NT2/D1 (cell line): Measurements from ENCODE around the gene RANBP17.

Experiments used
- DNase-seq: peaks from one replicate; pipeline ENCODE4 v3.0.0-alpha.2; 2011; ENCODE audit warnings: low read depth, low spot score
- H3K27me3 ChIP-seq: 2 replicates; pipeline ENCODE4 v1.6.0; 2011; ENCODE audit warnings: mild to moderate bottlenecking; ENCODE audit not compliant: insufficient read length, insufficient read depth
- H3K36me3 ChIP-seq: 2 replicates; pipeline ENCODE4 v1.6.1; 2011; ENCODE audit warnings: mild to moderate bottlenecking, low read length, mixed read lengths; ENCODE audit not compliant: insufficient read depth, insufficient read length
- H3K4me1 ChIP-seq: 2 replicates; pipeline ENCODE4 v1.5.1; 2011; ENCODE audit not compliant: insufficient read depth, insufficient read length
- H3K4me3 ChIP-seq: 2 replicates; pipeline ENCODE4 v1.5.1; 2011; ENCODE audit warnings: low read depth; ENCODE audit not compliant: insufficient read length
- H3K9ac ChIP-seq: 2 replicates; pipeline ENCODE4 v1.6.0; 2011; ENCODE audit warnings: low read depth; ENCODE audit not compliant: insufficient read length
- H3K9me3 ChIP-seq: 2 replicates; pipeline ENCODE4 v1.5.1; 2011; ENCODE audit warnings: mild to moderate bottlenecking, low read length; ENCODE audit not compliant: insufficient read depth
- SUZ12 ChIP-seq: IDR thresholded peaks from 2 replicates; pipeline ENCODE4 v1.6.1; 2011; ENCODE audit not compliant: insufficient read length, insufficient read depth; ENCODE audit errors: extremely low read depth
- YY1 ChIP-seq: IDR thresholded peaks from 2 replicates; pipeline ENCODE4 v1.6.1; 2011; ENCODE audit not compliant: insufficient read length, insufficient read depth
- ZNF274 ChIP-seq: IDR thresholded peaks from 2 replicates; pipeline ENCODE4 v1.6.1; 2011; ENCODE audit warnings: mild to moderate bottlenecking, low read depth, low read length

RANBP17 gene

GRCh38 chr5:171309276-171310211, 447.7 kb downstream of the RANBP17 start:
- TF ChIP-seq SUZ12 (peak; percentile 96), YY1 (no peak), ZNF274 (no peak)
- H3K9ac ChIP-seq: no peak overlapping the region
- no peaks in the 10 kb centered on the region for H3K9me3 ChIP-seq
- H3K27me3 ChIP-seq: peaks cover 100% of the 10 kb centered on the region
- H3K4me1 ChIP-seq: peaks cover 7% of the 10 kb centered on the region
- no peaks in the 10 kb centered on the region for H3K36me3 ChIP-seq
- no peak for DNase-seq
- H3K4me3 ChIP-seq: no peak overlapping the region

- TF ChIP-seq ZNF274 (no peak), YY1 (no peak), SUZ12 (no peak)
- DNase-seq: no peak
- Histone ChIP-seq H3K4me1 (peaks cover 11% of the 10 kb centered on the region), H3K36me3 (no peaks in the 10 kb centered on the region), H3K9me3 (no peaks in the 10 kb centered on the region), H3K27me3 (peaks cover 100% of the 10 kb centered on the region), H3K9ac (no peak overlapping the region), H3K4me3 (no peak overlapping the region)
These were observed 448.5 kb downstream of the RANBP17 start for GRCh38 chr5:171310212-171310818.

GRCh38 chr5:171310819-171311321, 449.1 kb downstream of the RANBP17 start:
- peak; percentile 92 for TF ChIP-seq SUZ12
- TF ChIP-seq ZNF274: no peak
- Histone ChIP-seq H3K9me3 (no peaks in the 10 kb centered on the region), H3K27me3 (peaks cover 100% of the 10 kb centered on the region), H3K4me3 (peak overlapping the region; percentile 4), H3K9ac (no peak overlapping the region), H3K4me1 (peaks cover 11% of the 10 kb centered on the region), H3K36me3 (no peaks in the 10 kb centered on the region)
- no peak for DNase-seq

GRCh38 chr5:171311322-171312077, 449.7 kb downstream of the RANBP17 start:
- DNase-seq: no peak
- Histone ChIP-seq H3K36me3 (no peaks in the 10 kb centered on the region), H3K4me3 (peak overlapping the region; percentile 4), H3K9ac (no peak overlapping the region), H3K4me1 (peaks cover 16% of the 10 kb centered on the region), H3K27me3 (peaks cover 100% of the 10 kb centered on the region), H3K9me3 (no peaks in the 10 kb centered on the region)
- no peak for TF ChIP-seq ZNF274
- TF ChIP-seq SUZ12: peak; percentile 90

- Histone ChIP-seq H3K9me3 (no peaks in the 10 kb centered on the region), H3K4me3 (peak overlapping the region; percentile 8), H3K36me3 (no peaks in the 10 kb centered on the region), H3K27me3 (peaks cover 100% of the 10 kb centered on the region), H3K9ac (no peak overlapping the region), H3K4me1 (peaks cover 16% of the 10 kb centered on the region)
- DNase-seq: no peak
- TF ChIP-seq YY1: no peak
- peak; percentile 30 for TF ChIP-seq SUZ12
These were observed 450.5 kb downstream of the RANBP17 start for GRCh38 chr5:171312129-171312974.

GRCh38 chr5:171313481-171314206, 451.8 kb downstream of the RANBP17 start:
- Histone ChIP-seq H3K9me3 (no peaks in the 10 kb centered on the region), H3K36me3 (no peaks in the 10 kb centered on the region), H3K9ac (no peak overlapping the region), H3K27me3 (peaks cover 98% of the 10 kb centered on the region), H3K4me1 (peaks cover 17% of the 10 kb centered on the region), H3K4me3 (no peak overlapping the region)
- DNase-seq: no peak
- TF ChIP-seq SUZ12: no peak
- TF ChIP-seq YY1: no peak
- TF ChIP-seq ZNF274: no peak
